NCI-H1417 (cell line): ENCODE measurements around the gene ACOT7.
A peak's percentile ranks its signal among the peaks of the same experiment; 100 is the strongest.
"Not testable (repeated sequence)": the region's sequence is repeated elsewhere in the genome, so short reads cannot be mapped to it uniquely, and the experiment has no call there.

ENCODE experiments used
- DNase-seq, 3 experiments: peaks; one replicate each; lab custom pipeline; 2025; lab: John Stamatoyannopoulos, UW

Gene ACOT7

DNA sequence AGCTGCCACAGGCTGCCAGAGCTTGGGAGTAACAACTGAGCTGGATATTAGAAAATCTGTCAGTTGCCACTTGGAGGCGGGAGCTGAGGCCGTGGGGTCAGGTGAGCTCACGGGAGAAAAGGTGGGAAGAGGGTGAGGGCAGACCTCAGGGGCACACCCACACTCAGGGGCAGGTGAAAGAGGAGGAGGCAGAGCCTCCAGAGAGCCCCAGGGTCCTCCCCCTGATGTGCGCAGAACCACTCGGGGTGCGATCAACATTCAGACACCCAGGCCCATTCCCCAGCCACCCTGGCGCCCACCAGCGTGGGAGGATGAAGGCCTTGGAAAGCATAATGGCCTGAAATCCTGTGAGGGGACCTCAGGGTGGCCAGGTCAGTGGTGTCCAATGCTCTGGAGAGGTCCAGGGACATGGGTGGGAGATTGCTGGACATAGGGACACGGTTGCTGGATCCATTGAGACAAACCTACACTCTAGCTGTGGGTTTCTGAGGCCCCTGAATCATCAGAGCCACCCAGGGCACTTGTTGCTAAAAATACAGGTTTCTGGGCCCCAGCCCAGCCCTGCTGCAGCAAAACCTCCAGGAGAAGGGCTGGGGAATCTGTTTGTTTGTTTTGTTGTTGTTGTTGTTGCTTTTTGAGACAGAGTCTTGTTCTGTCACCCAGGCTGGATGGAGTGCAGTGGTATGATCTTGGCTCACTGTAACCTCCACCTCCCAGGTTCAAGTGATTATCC lies 83.3 kb downstream of the ACOT7 start:
- no peak for DNase-seq

- peak in 1 of 3 experiments; percentile 8 for DNase-seq
These were observed 84.0 kb downstream of the ACOT7 start for GRCh38 chr1:6309564-6309963.

DNA sequence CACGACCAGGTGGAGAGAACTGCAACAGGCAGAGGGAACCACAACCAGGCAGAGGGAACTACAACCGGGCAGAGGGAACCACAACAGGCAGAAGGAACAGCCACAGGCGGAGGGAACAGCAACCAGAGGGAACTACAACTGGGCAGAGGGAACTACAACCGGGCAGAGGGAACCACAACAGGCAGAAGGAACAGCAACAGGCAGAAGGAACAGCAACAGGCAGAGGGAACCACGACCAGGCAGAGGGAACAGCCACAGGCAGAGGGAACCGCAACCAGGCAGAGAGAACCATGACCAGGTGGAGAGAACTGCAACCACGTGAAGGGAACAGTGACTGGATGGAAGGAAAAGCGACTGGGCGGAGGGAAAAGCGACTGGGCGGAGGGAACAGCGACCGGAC lies 85.1 kb downstream of the ACOT7 start:
- no peak for DNase-seq

GRCh38 chr1:6307682-6308081 lies 85.9 kb downstream of the ACOT7 start:
- not testable (repeated sequence) for DNase-seq

DNA sequence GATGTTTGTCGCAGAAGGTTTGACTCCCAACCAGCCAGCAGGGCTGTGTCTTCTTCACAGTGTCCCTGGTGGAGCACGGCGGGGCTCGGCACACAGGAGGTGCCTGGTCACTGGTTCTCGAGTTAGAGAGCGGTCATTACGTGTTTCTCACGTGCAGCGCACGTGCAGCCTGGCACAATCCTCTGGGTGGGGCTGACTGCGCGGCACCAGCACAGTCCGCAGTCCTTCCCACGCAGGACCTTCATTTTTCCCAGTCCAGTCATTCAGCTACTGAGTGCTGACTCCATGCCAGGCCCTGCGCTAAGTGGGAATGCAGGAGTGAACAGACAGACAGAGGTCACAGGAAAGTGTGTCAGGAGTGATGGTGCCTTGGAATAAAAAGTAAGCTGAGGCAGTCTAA lies 86.5 kb downstream of the ACOT7 start:
- no peak for DNase-seq

GRCh38 chr1:6303397-6304012 lies 90.1 kb downstream of the ACOT7 start:
- no peak for DNase-seq

DNA sequence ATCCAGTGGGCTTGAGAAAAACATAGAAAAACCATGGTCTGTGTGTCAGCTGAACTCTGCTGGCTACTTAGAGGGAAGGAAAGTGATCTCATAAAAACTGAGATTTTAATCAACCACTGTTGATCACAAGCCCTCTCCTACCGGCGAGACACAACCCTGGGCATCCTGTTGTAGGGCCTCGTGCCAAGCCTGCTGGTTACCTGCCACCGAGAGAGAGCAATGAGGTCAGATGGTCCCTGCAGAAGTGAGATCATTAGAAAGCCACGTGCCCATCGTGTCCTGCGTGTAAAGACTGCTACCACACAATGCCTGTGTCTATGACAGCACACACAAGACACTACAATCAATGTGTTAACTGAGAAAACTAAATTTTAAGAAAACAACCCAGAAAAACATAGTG lies 91.0 kb downstream of the ACOT7 start:
- DNase-seq: no peak

GRCh38 chr1:6301526-6301925 lies 92.0 kb downstream of the ACOT7 start:
- no peak for DNase-seq

DNA sequence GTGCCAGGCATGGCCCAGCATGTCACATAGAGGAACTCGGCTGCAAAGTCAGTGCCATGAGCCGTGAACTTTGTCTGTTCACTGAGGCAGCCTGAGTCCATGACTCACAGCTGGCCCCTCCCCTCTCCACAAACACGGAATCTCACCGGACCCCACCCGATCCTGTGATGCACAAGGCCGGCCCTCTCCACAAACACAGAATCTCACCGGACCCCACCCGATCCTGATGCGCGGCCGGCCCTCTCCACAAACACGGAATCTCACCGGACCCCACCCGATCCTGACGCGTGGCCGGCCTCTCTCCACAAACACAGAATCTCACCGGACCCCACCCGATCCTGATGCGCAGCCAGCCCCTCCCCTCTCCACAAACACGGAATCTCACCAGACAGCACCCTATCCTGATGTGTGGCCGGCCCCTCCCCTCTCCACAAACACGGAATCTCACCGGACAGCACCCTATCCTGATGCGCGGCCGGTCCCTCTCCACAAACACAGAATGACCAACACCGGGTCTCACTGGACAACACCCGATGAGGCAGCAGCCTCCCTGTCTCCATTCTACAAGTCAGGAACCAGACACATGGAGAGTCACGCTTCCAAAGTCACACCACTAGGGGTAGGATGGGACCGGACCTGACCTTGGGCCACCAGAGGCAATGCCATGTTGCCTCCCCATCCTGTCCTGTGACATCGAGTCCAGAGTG lies 93.1 kb downstream of the ACOT7 start:
- no peak for DNase-seq

- no peak for DNase-seq
These were observed 93.9 kb downstream of the ACOT7 start for GRCh38 chr1:6299557-6300165.

DNA sequence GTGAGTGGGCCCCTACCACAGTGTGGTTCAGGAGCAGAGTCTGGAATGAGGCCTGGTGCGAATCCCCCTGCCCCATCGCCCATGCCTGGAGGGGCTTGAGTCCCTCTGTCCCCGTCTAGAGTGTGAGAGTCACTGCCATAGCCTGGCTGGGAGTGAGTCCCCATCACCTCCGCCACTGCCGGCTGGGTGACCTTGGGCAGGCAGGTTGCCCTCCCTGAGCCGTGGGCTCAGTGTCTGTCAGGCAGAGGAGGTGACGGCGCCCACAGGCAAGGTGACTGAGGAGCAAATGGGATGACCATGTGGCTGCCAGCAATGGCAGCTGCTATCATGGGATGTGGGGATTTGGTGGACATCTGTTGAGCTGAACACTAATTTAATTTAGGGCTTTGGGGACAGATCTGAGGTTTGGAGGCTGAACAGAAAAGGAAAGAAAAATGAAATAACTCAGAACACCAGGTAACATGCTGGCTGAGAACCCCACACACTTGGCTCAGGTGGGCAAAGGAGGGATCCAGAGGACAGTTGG lies 94.6 kb downstream of the ACOT7 start:
- no peak for DNase-seq

DNA sequence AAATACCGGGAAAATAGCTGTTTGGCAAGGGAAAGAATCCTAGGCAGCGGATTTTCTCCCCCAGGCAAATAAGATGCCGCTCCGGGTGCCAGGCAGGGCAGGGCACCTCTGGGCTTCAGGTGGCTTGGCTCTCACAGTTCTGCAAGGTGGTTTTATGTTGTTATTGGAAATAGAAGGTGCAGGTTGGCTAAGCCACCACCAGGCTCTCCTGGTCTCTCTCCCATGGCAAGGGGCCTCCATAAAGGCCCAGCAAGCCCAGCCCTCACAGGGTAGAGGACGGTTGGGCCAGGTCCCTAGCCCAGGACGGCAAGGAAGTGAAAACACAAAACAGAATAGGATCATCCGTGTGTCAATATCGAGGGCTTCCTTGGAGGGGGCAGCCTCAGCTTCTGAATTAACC lies 95.0 kb downstream of the ACOT7 start:
- no peak for DNase-seq

DNA sequence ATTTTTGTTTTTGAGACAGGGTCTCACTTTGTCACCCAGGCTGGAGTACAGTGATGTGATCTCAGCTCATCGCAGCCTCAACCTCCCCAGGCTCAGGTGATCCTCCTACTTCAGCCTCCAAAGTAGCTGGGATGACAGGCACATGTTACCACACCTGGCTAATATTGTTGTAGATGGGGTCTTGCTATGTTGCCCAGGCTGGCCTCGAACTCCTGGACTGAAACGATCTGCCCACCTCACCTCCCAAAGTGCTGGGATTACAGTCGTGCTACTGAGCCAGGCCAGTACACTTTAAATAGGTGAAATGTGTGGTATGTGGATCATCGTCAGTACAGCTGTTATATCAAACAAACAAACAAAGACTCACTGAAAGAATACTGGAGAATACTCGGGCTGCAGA lies 97.7 kb downstream of the ACOT7 start:
- DNase-seq: no peak

- no peak for DNase-seq
These were observed 98.5 kb downstream of the ACOT7 start for GRCh38 chr1:6294890-6295556.

- no peak for DNase-seq
These were observed 99.3 kb downstream of the ACOT7 start for GRCh38 chr1:6294080-6294889.

DNA sequence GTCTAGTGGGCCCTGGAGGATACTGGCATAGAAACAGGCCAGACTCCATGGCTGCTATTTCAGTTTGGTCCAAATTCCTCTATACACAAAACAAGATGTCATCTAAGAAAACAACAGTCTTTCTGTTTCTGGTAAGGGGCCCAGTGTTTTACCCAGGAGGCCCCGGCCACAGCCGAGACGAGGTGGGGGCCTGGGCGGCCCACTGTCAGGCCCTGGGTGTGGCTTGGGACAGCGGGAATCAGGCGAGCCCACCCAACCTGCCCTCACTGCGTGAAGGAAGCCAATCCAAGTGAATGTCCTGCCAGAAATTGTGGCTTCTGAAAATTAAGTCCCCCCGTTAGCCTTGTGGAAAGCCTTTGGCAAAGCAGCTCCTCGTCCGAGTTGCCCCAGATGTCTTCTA lies 101.5 kb downstream of the ACOT7 start:
- no peak for DNase-seq

GRCh38 chr1:6288665-6289064 lies 104.9 kb downstream of the ACOT7 start:
- DNase-seq: no peak

DNA sequence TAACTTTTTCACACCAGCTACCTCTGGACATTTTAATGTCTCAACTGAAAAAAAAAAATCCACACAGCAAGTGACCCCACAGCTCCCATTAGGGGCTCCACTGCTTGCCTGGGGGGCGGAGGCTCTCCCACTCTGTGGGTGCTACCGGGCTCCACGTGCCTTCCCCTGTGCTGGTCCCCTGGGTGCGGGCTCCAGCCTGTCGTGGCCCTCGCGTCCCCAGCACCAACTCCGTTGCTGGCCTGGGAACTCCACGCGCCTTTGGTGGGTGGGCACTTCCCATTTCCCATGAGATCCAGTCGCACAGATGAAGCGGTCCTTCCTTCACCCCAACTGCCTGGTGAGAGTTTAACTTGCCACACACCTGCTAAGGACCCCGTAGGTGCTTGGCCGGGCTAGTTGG lies 105.5 kb downstream of the ACOT7 start:
- no peak for DNase-seq

GRCh38 chr1:6287431-6287886 lies 106.1 kb downstream of the ACOT7 start:
- peak in 2 of 3 experiments; percentile 14 to 46 for DNase-seq

GRCh38 chr1:6287029-6287428 lies 106.5 kb downstream of the ACOT7 start:
- DNase-seq: no peak

DNA sequence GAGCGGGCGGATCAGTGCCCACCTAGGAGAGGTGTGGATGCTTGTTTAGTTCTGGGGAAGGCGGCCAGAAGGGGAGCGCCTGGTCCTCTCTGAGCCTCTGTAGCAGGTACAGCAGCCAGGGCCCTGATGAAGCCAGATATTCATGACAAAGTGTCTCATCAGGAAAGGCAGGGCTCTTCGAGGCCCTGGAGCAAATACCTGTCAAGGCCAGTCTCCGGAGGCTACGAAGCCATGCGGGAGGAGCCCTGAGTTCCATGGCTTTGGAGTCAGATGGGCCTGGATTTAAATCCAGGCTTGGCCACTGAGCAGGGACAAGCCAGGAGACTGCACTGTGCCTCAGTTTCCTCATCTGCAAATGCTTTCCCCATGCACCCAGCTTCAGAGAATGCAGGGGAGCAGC lies 107.3 kb downstream of the ACOT7 start:
- no peak for DNase-seq
